Caki2 (cell line): Measurements from ENCODE around the gene CCDC32. TPM values are rescaled to one million over a fixed set of nuclear protein-coding genes. Genes with fewer than 3 reads are reported as not detected.
"Not testable (repeated sequence)": the region's sequence is repeated elsewhere in the genome, so short reads cannot be mapped to it uniquely, and the experiment has no call there.

Experiments
- DNase-seq: peaks from one replicate; pipeline ENCODE4 v3.0.0-alpha.2; 2015; ENCODE audit warnings: low read depth
- in situ Hi-C: cut with HindIII; loops from 2 replicates; pipeline ENCODE4 v1.10.0; 2016; ENCODE audit warnings: low sequenced_read_pairs, low pct_unique_long_range_greater_than_20kb, mixed read lengths
- total RNA-seq: library from RNA; depleted of rRNA; stranded (reverse); fragments of >200 nt; shearing (Covaris generic); gene quantifications from 2 replicates; pipeline ENCODE4 v1.2.3, GENCODE V29; 2014; ENCODE audit warnings: low replicate concordance; rRNA removed

CCDC32 gene
- total RNA-seq, result 31.4 and 33.7 TPM in 2 replicates

- DNase-seq, result peak; percentile 97
- in situ Hi-C loops, result no loop called here
These were observed at the start of gene CCDC32 for GRCh38 chr15:40564591-40565332. Gene CCDC32 (minus strand): TSS chr15:40565042. CDS start chr15:40563015, 2,027 bp downstream.

GRCh38 chr15:40613080-40613479 lies 48.2 kb upstream of the CCDC32 start:
- in situ Hi-C loops, result no loop called here
- DNase-seq, result no peak

GRCh38 chr15:40603935-40604334 lies 39.1 kb upstream of the CCDC32 start:
- DNase-seq, result no peak

GRCh38 chr15:40600956-40601355 lies 36.1 kb upstream of the CCDC32 start:
- in situ Hi-C loops, result no loop called here
- no peak for DNase-seq

More at GRCh38 chr15:40603935-40604334, 39.1 kb upstream of the CCDC32 start:
- in situ Hi-C loops, result no loop called here

GRCh38 chr15:40598672-40599071 lies 33.8 kb upstream of the CCDC32 start:
- DNase-seq, result no peak
- in situ Hi-C loops, result no loop called here

GRCh38 chr15:40598126-40598525 lies 33.3 kb upstream of the CCDC32 start:
- in situ Hi-C loops, result no loop called here
- DNase-seq, result no peak

- in situ Hi-C loops, result no loop called here
- DNase-seq, result no peak
These were observed 32.2 kb upstream of the CCDC32 start for GRCh38 chr15:40597024-40597423.

GRCh38 chr15:40595773-40596172 lies 30.9 kb upstream of the CCDC32 start:
- DNase-seq, result no peak
- in situ Hi-C loops, result no loop called here

- DNase-seq, result no peak
- in situ Hi-C loops, result no loop called here
These were observed 30.4 kb upstream of the CCDC32 start for GRCh38 chr15:40595219-40595618.

- in situ Hi-C loops, result no loop called here
- DNase-seq, result no peak
These were observed 29.6 kb upstream of the CCDC32 start for GRCh38 chr15:40594429-40594836.

- in situ Hi-C loops, result no loop called here
- DNase-seq, result peak; percentile 96
These were observed 29.0 kb upstream of the CCDC32 start, which contains the start of gene KNL1 for GRCh38 chr15:40593588-40594428. Gene KNL1 (plus strand): TSS chr15:40594249. CDS start chr15:40602932, 8,683 bp downstream.

GRCh38 chr15:40593165-40593564 lies 28.3 kb upstream of the CCDC32 start:
- in situ Hi-C loops, result no loop called here
- no peak for DNase-seq

GRCh38 chr15:40591389-40591788 lies 26.5 kb upstream of the CCDC32 start:
- in situ Hi-C loops, result no loop called here
- no peak for DNase-seq

GRCh38 chr15:40590667-40591050 lies 25.8 kb upstream of the CCDC32 start:
- in situ Hi-C loops, result no loop called here

GRCh38 chr15:40584191-40584590 lies 19.3 kb upstream of the CCDC32 start:
- DNase-seq, result no peak
- in situ Hi-C loops, result no loop called here

More at GRCh38 chr15:40590667-40591050, 25.8 kb upstream of the CCDC32 start:
- DNase-seq, result no peak

GRCh38 chr15:40582726-40583246 lies 17.9 kb upstream of the CCDC32 start:
- in situ Hi-C loops, result no loop called here
- DNase-seq, result peak; percentile 85

GRCh38 chr15:40581796-40582195 lies 17.0 kb upstream of the CCDC32 start:
- peak; percentile 25 for DNase-seq
- in situ Hi-C loops, result not testable (repeated sequence)

GRCh38 chr15:40578892-40579291 lies 14.1 kb upstream of the CCDC32 start:
- in situ Hi-C loops, result no loop called here
- no peak for DNase-seq

GRCh38 chr15:40576914-40577313 lies 12.1 kb upstream of the CCDC32 start:
- DNase-seq, in situ Hi-C loops: not testable (repeated sequence)
